GM18508 (cell line): ENCODE data around the gene WASF3.

Source experiments
- ATAC-seq: cut with Tn5 transposase; IDR thresholded peaks from one replicate; pipeline ENCODE4 v1.9.1; 2021; ENCODE audit warnings: moderate number of reproducible peaks; ENCODE audit not compliant: insufficient read depth, unreplicated experiment

The WASF3 gene

DNA sequence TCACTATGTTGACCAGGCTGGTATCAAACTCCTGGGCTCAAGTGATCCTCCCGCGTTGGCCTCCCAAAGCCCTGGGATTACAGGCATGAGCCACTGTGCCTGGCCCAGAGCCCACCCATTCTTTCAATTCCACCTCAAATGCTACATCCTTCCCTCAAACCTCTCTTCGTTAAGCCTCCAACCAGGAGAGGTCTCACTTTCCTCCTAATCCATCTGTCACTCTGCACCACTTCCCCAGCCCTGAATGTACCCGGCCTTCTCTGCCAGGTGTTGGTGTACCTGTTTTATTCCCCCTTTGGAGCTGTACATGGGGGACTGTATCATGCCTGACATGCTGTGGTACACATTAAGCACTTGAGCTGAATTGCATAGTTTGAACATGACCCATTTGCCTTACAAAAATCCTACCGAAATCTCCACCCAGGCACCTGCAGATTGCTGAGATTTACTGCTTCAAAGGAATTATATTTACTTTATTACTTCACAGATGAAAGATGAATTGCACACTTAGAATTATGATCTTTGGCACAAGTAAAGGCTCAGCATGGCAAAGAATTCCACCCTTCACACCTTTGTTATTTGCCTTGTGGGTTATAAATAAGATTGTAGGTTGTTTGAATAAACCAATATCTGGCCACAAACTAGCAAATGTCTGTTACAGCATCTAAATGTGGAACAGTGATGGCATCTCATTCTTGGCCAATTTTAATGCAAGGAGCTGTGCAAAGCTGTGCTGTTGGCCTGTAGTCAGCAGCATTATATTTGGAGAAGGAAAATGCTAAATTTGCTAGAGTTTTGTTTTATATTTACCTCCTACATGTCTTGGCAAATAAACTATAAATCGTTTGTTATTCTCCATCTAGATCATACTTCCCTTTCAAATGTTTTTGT, 15.6 kb upstream of the WASF3 start:
- no peak for ATAC-seq

DNA sequence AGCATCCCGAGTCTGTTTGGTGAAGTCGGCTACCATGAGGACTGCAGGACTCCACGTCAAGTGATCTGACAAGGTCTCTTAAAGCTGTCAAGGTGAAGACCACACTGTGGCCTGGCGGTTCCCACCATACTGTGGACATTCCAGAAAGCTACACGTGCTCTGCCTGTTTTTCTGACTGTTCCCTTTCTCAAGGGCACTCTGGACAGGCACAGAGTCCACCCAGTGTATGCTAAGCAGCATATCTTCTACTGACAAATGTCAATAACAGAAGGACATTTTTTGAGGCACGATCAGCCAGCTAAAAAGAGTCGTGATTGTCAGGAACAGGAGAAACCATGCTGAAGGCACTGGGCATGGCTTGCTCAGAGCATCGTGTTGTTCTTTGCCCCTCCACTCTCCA, 12.8 kb upstream of the WASF3 start:
- ATAC-seq, result no peak

DNA sequence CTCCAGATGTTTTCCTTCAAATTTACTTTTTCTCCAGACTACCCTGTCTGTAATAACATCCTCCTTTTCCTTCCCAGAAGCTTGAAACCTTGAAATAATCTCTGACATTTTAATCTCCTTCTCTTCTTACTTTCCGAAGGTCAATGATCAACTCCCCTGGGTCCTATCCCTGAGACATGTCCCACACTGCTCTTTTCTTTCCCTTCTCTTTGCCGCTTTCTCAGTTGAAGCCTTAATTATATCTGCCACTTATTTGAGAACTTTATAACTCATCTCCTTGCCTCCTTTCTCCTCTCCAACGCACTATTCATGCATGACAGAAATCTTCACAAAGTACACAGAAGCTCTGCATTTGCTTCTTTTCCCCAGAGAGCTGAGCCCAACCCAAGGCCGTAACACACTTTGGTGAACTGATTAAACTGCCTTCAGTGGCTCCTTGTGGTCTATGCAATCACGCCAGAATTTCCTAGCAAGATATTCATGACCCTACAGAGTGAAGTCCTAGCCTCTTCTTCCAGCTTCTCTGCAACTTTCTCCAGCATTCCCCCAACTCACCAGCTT, 9.2 kb upstream of the WASF3 start:
- no peak for ATAC-seq

DNA sequence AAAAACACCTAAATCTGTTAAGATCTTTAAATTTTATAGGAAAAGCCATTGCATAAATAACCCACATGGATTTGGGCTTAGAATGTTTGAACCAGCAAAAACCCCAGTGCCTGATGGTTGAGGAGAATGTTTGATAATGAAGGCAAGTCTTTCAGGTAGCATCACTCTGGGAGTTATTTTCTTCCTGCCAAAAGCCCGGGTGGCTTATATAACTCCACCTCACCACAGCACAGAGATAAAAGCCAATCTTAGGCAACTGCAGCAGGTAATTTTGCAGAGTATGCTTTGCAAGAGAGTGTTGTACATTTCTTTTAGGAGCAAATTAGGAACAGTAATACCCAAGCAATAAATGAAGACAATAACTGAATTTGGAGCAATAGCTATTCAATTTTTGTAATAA, 7.8 kb upstream of the WASF3 start:
- ATAC-seq, result no peak

DNA sequence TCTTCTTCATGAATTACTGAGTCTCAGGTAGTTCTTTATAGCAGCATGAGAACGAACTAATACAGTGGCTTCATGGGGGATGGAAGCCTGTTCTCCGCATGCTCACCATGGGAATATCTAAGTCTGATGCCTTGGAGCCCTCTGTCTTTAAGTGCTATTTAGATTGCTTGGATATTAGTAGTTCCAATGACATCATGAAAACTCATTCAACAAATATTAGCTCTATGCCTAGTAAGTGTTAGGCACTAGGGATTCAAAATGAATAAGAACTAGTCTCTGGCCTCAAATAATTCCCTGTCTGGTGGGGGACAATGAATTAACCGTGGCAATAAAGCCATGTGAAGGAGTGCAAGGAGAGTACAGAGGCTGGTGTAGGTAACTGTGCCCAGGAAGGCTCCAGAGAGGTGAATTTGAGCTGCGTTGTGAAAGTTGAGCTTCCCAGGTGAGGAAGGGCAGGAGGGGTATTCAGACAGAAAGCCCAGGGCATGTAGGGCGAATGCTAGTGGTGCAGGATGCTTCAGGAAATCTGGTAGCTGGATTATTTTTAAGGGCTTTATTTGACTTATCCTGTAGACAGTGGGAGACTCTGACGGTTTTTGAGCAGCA, 6.1 kb upstream of the WASF3 start:
- no peak for ATAC-seq

DNA sequence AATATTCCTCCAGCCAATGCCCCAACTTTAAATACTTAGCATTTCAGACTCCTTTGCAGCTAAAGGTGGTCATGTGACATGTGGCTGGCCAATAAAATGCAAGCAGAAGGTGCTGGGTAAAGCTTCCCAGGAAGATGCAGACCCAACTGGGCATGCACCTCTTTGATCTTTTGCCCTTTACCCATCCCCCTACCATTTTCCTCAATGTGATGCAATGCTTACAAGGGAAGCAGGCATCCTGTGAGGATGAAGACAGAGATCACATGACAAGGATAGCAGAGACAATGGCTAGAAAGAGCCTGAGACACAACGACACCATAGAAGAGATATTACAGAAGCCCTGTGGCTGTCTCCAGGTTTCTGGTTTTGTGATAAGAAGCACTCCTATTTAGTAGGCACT, 2.1 kb upstream of the WASF3 start:
- no peak for ATAC-seq

DNA sequence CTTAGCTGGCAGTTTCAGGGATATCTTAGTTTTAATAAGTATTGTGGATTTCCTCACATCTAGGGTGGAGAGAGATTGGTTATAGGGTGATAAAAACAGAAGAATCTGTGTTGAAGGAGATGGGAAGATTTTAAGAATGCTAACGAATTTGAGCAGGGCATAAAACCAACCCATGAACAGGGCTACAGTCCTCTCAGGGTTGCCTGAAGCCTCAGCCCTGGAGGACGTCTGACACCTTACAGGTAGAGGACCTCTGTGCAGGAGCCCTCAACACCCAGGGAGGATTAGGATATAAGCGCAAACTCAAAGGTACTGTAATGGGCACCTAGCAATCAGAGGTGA, 461 bp upstream of the WASF3 start:
- no peak for ATAC-seq

DNA sequence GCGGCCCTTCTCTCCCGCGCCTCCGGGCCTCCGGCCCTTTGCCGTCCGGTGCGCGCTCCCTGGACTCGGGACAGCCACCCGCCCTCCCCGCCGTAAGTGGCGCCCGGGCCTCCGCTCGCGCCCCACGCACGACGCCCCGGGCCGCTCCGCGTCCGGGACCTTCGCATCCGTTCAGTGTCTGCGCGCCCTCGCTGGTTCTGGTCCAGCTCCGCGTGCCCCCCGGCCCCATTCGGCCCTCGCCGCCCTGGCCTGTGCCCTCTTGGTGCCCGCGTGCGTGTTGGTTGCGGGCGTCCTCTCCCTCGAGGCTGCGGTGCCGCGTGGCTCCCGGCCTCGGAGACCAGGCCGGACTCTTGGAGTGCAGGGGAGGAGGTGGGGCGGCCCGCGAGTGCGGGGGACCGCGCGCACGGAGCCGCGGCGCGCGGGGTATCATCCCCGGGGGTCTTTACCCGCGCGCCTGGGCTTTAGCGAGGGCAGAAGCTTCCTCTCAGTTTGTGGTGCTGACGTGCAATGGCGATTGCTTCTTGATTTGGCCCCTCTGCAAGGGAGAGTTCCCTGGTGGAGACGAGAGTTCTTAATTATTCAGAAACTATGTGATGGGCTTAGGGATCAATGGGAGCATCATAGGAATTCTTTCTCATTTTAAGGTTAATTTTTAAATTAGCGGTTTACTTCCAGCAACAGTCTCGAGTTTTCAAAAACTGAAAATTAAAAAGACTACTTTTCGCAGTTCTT, 757 bp downstream of the WASF3 start:
- no peak for ATAC-seq

DNA sequence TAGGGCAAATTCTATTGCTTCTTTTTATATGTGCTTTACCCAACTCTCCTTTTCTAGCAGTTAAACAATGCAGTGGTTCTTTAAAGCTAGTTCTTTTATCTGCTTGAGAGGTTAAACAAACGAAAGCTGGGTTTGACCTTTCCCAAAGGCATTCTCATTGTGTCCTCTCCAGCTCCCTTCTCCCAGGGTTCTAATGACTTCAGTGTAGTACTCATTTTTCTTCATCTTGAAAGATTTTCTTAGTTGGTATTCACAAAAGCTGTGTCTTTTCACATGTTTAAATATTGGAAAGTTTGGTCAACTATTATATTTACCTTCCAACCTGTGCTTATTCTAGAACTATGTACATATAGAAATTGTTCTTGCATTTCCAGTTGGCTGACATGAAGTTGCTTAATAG, 1.5 kb downstream of the WASF3 start:
- ATAC-seq, result no peak

DNA sequence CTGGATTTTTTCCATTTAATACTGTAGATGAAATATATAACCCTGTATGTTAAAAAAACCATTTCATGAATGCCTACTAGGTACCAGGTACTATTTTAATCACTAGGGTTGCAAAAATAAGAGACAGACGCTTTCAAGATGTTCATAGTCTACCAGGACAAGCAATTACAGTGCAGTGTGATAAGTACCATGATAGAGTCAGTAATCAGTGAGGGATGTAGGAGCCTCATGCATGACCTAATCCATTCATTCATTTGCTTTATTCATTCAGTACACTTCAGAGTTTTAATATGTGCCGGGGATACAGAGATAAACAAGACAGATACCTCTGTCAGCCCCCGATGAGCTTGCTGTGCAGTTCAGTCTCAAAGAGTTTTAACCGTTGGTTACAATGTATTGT, 3.0 kb downstream of the WASF3 start:
- no peak for ATAC-seq

DNA sequence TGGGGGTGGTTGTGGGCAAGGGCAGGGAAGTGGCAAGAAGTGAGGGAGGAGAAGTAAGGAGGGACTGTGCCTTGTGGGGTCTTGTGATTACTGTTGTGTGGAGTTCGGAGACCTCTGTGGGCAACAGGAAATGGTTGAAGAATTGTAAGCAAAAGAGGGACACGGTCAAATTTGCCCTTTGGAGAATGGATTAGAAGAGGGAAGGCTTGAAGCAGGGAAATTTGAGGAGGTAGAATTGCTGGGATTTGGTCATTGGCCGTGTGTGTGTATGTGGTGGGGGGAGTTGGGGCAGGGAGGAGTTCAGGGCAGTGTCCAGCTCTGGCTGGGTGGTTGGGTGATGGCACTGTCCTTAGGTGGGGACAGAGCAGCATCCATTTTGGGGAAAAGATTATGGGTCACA, 3.6 kb downstream of the WASF3 start:
- no peak for ATAC-seq

DNA sequence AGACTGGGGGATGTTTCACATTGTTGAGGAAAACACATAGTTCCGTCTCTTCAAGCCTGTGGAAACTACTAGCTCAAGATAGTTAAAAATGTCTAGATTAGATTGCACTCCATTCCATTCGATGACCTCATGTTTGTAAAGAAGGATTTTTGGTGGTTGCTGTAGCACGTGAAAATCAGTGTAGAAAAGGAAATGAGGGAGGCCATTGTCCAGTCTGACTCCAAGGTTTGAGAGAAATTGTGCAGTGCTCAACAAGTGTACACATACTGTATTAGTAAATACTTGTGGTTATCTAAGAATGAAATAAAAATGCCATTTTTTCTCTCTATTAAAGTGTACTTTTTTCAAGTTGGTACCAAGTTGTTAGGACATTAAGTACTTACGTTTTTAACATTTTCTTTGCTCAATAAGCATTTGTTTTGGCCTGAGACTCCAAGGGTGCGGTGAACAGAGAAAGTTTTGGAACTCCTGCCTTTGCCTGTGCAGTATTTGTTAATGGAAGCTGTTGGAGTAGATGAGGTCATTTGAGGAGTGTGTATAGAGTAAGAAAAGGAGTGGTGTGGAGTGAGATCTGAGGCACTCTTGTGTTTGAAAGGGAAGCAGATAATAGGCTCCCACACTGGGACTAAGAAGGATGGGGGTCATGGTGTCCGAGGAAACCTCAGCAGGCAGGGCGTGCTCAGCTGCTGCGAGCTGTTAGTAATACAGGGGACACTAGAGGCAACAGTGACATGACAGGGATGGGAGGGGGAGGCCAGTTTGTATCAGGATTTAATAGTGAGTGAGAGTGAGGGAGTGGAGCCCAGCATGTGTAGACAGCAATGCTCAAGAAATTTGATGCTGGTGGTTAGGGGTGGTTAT, 4.4 kb downstream of the WASF3 start:
- ATAC-seq, result no peak

DNA sequence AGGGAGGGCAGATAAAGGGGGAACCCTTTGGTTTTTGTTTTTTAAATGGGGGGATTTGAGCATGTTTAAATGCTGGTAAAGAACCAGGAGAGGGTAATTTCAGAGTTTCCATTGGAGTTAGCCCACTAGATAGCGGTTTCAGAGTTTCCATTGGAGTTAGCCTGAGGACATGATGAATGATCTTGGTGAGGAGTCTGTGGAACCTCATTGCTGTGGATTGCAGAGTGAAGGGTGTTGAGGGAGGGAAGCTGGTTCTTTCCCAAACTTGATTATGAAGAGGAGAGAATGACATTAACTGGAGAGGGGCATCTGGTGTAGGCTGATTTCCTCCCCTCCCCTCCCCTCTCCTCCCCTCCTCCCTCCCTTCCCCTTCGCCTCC, 5.0 kb downstream of the WASF3 start:
- ATAC-seq, result no peak

DNA sequence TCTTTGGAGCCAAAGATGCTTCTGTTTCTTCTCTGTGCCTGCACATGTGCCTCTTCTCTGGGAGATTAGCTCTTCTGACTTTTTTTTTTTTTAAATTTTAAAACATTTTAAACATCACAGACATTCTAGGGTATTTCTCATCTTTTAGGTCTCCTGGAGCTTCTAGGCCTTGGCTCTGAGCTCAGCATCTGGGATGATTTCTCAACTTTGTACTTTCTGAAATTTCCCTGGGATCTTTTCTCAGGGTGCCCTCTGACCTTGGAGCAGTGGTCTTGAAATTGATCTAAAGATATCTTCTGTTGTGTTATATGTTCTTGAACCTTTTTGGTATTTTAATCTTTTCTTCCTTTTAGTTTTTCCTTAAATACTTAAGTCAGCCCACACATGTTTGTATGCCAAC, 6.2 kb downstream of the WASF3 start:
- no peak for ATAC-seq

DNA sequence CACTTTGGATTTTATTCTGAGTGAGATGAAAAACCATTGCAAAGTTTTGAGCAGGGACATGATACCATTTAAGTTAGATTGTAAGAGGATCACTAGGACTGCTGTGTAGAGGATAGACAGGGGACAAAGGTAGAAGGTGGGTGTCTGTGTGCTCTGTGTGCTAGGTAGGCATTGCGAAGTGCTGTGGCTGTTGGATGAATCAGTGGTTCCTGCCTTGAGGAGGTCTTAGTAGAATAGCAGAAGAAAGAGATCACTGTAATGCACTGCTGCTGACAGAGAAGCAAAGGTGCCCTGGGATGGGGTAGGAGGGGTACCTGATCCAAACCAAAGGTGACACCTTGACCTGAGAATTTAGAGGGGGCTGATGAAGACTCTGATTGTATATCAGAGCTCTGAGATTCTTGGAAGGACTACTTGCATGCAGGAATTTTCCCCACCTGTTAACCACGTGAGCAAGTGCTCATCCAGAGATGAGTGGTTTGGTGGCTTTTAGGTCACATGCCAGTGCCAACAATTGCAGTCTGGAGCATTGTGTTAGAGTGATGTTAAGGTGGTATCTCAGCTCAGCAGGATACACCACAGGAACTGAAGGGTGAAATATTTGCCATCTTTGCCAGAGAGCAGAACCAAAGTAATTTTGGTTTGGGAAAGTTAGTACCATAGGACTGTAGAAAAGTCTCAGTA, 10.8 kb downstream of the WASF3 start:
- no peak for ATAC-seq

DNA sequence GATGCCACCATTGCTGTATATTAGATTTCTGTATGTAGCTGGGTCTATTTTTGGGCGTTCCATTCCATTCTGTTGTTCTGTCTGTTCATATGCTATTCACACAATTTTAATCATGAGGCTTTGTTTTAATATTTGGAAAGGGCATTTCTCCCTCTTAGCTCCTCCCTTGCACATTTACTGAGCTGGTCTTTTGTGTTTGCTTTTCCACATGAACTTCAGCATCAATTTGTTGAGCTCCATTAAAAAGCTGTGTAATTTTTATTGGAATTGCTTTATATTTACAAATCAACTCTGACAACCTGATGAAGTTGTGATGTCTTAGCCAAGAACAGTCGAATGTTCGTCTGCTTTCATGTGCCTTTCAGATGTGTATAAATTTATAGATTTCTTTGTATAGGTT, 14.0 kb downstream of the WASF3 start:
- no peak for ATAC-seq

DNA sequence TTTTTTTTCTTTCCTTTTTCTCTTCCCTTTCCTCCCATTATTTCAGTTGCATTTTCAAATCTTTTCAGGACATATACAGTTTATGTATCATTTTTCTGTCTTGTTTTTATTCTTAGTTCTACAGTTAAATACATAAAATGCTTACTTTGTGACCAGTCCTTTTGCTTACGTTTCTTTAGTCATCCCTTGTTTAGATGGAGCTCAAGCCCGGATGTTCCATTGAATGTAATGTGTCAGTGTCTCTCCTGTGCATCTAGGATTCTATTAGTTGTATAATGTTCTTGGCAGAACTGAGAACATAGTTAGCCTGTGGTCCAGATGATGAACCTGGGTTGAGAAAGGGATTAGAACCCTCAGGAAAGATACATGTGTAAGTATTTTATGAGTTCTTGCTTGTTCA, 17.8 kb downstream of the WASF3 start:
- ATAC-seq, result no peak

DNA sequence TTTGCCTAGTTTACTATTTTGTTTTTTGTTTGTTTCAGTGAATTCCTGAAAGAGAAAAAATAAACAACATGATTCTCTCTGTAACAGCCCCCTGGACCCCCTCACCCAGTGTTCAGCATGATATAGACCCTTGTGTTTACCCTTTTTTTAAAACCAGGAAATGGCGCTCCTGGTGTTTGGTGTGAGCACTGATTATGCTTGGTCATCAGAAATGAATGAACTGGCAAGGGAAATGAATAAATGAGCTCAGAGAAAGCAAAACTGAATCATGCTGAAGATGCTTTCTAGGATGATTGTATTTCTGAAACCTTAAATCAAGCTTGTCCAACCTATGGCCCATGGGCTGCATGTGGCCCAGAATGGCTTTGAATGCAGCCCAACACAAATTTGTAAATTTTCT, 22.1 kb downstream of the WASF3 start:
- no peak for ATAC-seq

DNA sequence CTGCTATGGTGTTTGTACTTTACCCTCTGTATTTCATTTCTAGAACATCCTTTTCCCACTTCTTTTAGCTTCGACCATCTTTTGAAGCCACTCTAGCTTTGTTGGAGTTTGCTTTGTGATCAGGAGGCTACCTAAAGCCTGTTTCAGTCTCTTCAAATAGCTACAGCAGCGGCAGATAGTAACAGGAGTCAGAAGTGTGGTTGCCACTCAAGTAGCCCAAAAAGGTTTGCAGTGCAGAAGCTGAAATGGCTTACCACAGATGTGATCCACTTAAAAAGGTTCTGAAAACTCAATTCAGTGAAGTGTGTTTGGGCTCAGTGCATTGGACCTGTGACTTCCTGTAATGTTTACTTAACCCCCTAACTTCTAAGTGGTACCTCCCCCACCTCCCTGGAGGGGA, 26.2 kb downstream of the WASF3 start:
- no peak for ATAC-seq

DNA sequence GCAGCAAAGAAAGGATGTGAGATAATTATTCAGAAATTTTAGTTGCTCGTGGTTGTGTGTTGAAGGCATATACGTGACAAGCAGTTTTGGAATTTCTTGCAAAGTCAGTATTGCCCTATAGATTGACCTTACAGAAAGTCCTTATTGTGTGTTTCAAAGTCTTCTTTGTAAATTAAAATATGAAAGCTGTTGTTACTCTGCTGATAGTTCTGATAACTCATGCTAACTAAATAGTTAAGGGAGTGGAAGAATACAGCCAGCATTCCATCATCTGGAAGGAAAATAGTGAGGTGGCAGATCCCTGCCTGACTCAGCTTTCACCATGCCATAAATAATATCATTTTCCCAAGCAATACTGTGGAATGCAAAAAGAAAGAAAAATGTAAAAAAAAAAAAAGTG, 27.2 kb downstream of the WASF3 start:
- no peak for ATAC-seq
